IPS-11a (cell line): Measurements from ENCODE around the gene DNAJC7.

Experiments
- H3K4me3 ChIP-seq: one replicate; pipeline ENCODE4 v1.5.1; 2013; ENCODE audit warnings: low read depth, low read length, control low read depth

The DNAJC7 gene, protein sequence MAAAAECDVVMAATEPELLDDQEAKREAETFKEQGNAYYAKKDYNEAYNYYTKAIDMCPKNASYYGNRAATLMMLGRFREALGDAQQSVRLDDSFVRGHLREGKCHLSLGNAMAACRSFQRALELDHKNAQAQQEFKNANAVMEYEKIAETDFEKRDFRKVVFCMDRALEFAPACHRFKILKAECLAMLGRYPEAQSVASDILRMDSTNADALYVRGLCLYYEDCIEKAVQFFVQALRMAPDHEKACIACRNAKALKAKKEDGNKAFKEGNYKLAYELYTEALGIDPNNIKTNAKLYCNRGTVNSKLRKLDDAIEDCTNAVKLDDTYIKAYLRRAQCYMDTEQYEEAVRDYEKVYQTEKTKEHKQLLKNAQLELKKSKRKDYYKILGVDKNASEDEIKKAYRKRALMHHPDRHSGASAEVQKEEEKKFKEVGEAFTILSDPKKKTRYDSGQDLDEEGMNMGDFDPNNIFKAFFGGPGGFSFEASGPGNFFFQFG

DNA sequence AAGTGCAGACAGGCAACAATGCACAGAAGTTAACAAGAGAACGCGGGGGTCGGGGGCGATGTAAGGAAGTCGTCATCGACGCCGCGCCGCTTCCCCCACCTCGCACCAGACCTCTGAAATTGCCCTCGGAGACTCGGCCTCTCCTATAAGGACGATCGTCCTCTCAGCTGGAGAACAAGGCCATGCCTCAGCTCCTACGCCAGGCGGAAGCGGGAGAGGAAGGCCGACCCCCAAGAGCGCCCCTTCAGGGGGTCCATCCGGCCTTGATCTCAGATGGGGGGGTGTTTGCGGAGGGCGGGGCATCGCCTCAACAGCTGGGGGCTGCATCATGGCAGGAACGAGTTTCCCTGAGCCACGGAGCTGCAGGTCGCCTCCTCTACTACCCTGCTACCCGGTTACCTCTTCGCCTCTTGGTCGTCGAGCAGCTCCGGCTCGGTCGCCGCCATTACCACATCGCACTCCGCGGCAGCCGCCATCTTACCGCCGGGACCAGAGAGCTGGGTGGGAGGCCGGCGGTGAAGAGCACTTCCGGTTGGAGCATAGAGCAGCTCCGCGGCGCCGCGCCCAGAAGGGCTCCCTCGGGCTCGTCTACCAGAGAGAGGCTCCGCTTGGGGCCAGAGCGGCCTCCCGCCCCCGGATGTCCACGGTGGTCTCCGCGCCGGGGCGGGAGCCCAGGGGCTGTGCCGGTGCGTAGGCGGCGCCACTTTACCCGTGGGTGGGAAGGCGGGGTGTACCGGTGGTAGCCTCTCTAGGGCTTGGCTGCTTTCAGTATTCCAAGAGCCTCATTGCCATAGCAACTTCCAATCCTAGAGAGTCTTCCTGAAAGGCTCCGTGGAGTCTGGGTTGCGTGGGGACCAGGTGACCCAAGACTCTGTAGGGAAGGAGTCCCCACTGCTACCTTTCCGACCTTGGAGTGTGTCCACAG is at the start of gene DNAJC7:
Gene DNAJC7 (minus strand): TSS at position 499 of the 925 bp plus-strand sequence. CDS start 23 bp downstream, at position 476.
- peak within 1 kb of the TSS; percentile 97 for H3K4me3 ChIP-seq

- no peak overlapping the region for H3K4me3 ChIP-seq
Observed at GRCh38 chr17:42065201-42065600, 48.0 kb upstream of the DNAJC7 start.

DNA sequence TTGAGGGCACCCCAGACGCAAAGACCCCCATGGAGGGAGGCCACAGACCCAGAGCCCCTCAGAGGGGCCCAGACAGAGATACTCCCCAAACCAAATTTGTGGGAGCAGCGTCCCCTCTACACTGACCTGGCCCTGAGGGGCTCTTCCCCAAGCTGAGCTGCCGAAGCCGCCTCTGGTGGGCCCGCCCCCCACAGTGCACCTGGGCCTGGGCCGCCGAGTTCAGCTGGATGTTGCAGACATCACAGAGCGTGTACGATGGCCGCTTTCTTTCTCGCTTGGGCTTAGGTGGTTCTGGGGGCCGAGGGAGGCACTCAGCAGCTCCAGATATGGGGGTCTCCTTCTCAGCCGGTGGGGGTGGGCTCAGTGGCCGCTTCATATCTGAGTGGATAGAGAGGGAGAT is 45.4 kb upstream of the DNAJC7 start:
- no peak overlapping the region for H3K4me3 ChIP-seq

GRCh38 chr17:42061646-42062487 is 44.6 kb upstream of the DNAJC7 start:
- H3K4me3 ChIP-seq = no peak overlapping the region

GRCh38 chr17:42060231-42060630 is 43.0 kb upstream of the DNAJC7 start:
- no peak overlapping the region for H3K4me3 ChIP-seq

DNA sequence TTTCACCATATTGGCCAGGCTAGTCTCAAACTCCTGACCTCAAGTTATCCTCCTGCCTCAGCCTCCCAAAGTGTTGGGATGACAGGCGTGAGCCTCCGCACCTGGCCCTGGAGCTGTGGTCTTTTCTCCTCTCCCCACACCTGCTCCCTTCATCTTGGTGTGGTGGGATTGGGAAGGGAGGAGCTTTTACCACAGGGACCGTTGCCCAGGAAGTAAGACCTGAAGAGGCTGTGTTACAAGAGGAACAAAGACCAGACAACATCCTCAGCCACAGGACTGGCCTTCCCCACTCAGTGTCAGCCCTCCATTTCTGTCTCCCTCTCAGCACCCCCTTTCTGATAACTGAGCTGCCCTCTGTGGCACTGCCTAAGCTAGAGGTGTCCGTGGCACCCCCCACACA is 42.6 kb upstream of the DNAJC7 start:
- no peak overlapping the region for H3K4me3 ChIP-seq

GRCh38 chr17:42058063-42058462 is 40.8 kb upstream of the DNAJC7 start:
- H3K4me3 ChIP-seq = no peak overlapping the region

DNA sequence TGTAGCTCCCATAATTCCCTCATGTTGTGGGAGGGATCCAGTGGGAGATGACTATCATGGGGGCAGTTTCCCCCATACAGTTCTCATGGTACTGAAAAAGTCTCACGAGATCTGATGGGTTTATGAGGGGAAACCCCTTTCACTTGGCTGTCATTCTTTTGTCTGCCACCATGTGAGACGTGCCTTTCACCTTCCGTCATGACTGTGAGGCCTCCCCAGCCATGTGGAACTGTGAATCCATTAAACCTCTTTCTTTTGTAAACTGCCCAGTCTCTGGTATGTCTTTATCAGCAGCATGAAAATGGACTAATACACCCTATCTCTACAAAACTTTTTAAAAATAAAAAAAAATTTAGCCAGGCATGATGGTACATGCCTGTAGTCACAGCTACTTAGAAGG is 39.4 kb upstream of the DNAJC7 start:
- no peak overlapping the region for H3K4me3 ChIP-seq

DNA sequence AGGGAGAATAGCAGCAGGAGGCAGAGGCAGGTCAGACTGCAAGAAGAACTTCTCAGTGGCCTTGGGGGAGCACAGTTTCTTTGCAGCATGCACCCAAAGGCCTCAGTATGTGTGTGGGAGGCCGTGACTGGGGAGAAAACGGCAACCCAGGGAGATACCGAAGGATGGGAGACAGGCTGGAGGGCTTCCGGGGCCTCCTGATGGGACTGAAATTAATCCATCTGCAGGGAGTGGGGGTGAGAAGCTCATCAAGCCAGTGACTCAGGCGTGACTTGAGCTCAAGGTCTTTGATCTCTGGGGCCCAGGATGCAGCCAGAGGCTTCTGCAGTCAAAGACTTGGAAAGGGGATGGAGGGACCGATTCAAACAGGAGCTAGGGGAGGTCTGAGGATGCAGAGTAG is 38.3 kb upstream of the DNAJC7 start:
- H3K4me3 ChIP-seq = no peak overlapping the region

DNA sequence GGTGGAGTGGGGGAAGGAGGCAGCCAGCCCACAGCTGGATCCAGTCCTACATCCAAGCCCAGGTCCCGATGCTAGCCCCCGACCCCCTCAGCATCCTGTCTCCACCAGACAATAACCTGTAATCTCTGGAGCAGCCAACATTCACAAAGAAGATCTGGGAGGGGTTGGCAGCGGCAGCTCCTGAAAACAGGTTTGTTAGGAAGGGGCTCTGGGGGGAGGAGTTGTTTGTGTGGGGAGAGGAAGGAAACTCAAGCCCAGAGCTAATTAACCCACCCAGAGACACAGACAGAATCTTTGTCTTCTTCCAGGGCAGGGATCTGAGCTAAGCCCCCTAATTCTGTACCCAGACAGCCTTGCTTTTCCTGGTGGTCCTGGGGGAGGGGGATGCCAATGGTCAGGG is 37.8 kb upstream of the DNAJC7 start:
- no peak overlapping the region for H3K4me3 ChIP-seq

DNA sequence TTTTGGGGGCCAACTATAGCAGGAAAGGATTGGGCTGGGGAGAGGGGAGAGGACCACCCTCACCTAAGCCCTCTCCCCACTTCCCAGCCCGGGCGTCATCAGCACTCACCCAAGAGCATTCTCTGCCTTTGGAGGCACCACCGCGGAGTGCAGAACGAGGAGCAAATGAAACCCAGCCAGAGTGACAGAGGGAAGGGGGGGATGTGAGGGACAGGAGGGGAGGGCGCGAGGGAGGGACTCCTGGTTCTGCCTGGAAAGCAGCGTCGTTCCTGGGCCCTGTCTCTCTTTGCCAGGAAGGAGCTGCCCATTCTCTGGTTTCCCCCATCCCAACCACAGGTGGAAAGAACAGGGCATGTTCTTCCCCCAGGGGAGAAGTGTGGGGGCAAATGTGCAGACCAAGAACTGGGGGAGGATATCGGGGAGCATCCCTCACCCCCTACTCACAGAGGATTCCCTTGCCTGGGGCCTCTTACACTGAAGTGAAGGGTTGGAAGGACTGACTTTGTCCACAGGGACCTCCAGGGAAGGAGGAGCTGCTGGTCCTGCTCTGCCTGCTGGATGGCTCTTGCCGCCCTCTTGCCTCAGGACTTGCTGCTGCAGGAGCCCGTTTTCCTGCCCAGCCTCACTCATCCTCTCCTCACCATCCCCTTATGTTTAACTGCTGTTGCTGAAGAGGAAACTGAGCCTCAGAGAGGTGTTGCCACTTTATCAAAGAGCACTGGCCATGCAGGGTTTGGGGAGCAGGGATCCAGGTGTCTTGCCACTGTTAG is 36.7 kb upstream of the DNAJC7 start:
- no peak overlapping the region for H3K4me3 ChIP-seq

DNA sequence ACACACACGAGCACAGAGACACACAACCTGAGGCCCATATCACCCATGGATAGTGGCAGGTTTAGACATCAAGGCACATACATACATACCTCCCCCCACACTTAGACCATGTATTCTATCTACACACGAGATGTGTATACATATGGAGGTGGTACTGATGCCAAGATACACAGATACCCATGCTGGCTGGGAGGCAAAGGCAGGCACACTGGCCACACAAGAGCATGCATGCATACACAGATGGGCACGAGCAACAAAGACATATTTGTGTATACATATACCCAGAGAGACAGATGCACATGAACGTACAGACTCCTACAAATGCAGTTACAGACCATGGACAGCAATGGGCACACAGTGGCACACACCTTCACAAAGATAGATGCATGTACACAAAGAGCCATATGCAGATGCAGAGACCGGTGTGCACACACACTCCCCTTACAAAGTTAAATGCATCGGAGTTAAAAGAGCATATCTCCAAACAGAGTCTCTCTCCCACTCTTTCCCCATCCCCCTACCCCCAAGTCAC is 35.2 kb upstream of the DNAJC7 start:
- no peak overlapping the region for H3K4me3 ChIP-seq

- no peak overlapping the region for H3K4me3 ChIP-seq
Observed at GRCh38 chr17:42051645-42052044, 34.4 kb upstream of the DNAJC7 start.

DNA sequence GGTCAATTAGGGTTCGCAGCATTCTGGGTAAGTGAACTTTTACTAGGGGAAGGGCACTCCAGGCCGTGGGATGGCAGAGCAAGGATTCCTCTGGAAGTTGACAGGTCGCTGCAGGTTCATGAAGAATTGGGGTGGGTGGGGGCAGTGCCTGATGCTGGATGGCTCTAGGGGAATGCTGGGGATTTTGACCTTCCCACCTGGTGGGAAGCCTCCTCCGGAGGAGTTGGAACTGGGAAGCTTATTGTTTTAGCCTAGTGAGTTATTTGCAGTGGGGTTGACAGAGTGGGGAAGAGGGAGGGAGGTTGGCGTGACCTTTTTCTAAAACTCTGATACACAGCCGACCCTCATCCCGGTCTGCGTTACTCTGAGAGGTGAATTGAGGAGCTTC is 33.8 kb upstream of the DNAJC7 start:
- peak overlapping the region; percentile 48 for H3K4me3 ChIP-seq

GRCh38 chr17:42050393-42051012 is 33.3 kb upstream of the DNAJC7 start, which contains the start of gene C17orf113:
C17orf113 (minus strand) TSS chr17:42050601; CDS start chr17:42043376, 7,225 bp downstream.
- peak within 1 kb of the TSS; percentile 48 for H3K4me3 ChIP-seq

- H3K4me3 ChIP-seq = peak overlapping the region; percentile 44
Observed at GRCh38 chr17:42049834-42050392, 32.7 kb upstream of the DNAJC7 start.

DNA sequence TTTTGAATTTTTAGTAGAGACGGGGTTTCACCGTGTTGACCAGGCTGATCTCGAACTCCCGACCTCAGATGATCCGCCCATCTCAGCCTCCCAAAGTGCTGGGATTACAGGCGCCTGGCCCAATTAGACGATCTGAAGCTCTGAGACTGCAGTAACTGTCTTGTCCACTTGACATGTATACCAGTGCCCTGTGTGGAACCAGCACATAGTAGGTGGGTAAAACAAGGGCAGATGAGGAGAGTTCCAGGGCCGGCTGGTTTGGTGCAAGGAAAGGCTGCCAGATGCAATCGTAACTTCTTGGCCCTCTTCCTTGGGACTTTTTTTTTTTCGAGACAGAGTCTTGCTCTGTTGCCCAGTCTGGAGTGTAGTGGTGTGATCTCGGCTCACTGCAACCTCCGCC is 30.1 kb upstream of the DNAJC7 start:
- H3K4me3 ChIP-seq = no peak overlapping the region

- H3K4me3 ChIP-seq = no peak overlapping the region
Observed at GRCh38 chr17:42045719-42046118, 28.5 kb upstream of the DNAJC7 start.
